KMS-11 (cell line): ENCODE results near the gene GRIK5.

ENCODE experiments used
- H2AFZ ChIP-seq: fragments of 200-600 bp; sonication (generic); 2 replicates; pipeline ENCODE4 v1.6.1; 2016; ENCODE audit warnings: antibody characterized with exemption, mixed run types, low read depth
- H3K27ac ChIP-seq: fragments of 200-600 bp; sonication (generic); 2 replicates; pipeline ENCODE4 v1.6.1; 2016; ENCODE audit warnings: mild to moderate bottlenecking, mixed run types
- H3K27me3 ChIP-seq: fragments of 200-600 bp; sonication (generic); 2 replicates; pipeline ENCODE4 v1.6.1; 2017; ENCODE audit warnings: mild to moderate bottlenecking, low read depth, mixed run types, moderate library complexity; ENCODE audit not compliant: insufficient read depth
- H3K36me3 ChIP-seq: fragments of 200-600 bp; sonication (generic); 2 replicates; pipeline ENCODE4 v1.6.1; 2017; ENCODE audit warnings: mild to moderate bottlenecking, mixed run types; ENCODE audit not compliant: insufficient read depth
- H3K4me1 ChIP-seq: fragments of 200-600 bp; sonication (generic); 2 replicates; pipeline ENCODE4 v1.6.1; 2016; ENCODE audit warnings: mild to moderate bottlenecking, low read depth, mixed run types; ENCODE audit not compliant: poor library complexity, severe bottlenecking
- H3K4me2 ChIP-seq: fragments of 200-600 bp; sonication (generic); 2 replicates; pipeline ENCODE4 v1.7.0; 2016; ENCODE audit warnings: mild to moderate bottlenecking, mixed run types
- H3K4me3 ChIP-seq: fragments of 200-600 bp; sonication (generic); IDR thresholded peaks from 2 replicates; pipeline ENCODE4 v1.6.1; 2017; ENCODE audit warnings: low read depth, low read length, mixed read lengths; ENCODE audit not compliant: insufficient read depth
- H3K79me2 ChIP-seq: fragments of 200-600 bp; sonication (generic); 2 replicates; pipeline ENCODE4 v1.6.1; 2016; ENCODE audit warnings: low read depth, mixed run types; ENCODE audit not compliant: insufficient read depth
- H3K9ac ChIP-seq: fragments of 200-600 bp; sonication (generic); 2 replicates; pipeline ENCODE4 v1.6.1; 2016; ENCODE audit warnings: mild to moderate bottlenecking, mixed run types
- H4K20me1 ChIP-seq: fragments of 200-600 bp; sonication (generic); 2 replicates; pipeline ENCODE4 v1.6.1; 2016; ENCODE audit warnings: mild to moderate bottlenecking, mixed run types; ENCODE audit not compliant: insufficient read depth
- TF ChIP-seq, protein P1 (sequence below): fragments of 200-600 bp; sonication (generic); conservative IDR thresholded peaks from 2 replicates; pipeline ENCODE4 v1.6.1; 2017; ENCODE audit warnings: low read depth, mild to moderate bottlenecking, antibody characterized with exemption, low read length, moderate library complexity, mixed read lengths

The GRIK5 gene

GRCh38 chr19:42023121-42023942 lies 46.7 kb downstream of the GRIK5 start:
- no peaks in the 10 kb centered on the region for H3K79me2 ChIP-seq
- no peak overlapping the region for H3K4me3 ChIP-seq
- no peak overlapping the region for H3K9ac ChIP-seq
- no peak overlapping the region for H3K27ac ChIP-seq
- H2AFZ ChIP-seq: no peak overlapping the region
- TF ChIP-seq, protein P1, sequence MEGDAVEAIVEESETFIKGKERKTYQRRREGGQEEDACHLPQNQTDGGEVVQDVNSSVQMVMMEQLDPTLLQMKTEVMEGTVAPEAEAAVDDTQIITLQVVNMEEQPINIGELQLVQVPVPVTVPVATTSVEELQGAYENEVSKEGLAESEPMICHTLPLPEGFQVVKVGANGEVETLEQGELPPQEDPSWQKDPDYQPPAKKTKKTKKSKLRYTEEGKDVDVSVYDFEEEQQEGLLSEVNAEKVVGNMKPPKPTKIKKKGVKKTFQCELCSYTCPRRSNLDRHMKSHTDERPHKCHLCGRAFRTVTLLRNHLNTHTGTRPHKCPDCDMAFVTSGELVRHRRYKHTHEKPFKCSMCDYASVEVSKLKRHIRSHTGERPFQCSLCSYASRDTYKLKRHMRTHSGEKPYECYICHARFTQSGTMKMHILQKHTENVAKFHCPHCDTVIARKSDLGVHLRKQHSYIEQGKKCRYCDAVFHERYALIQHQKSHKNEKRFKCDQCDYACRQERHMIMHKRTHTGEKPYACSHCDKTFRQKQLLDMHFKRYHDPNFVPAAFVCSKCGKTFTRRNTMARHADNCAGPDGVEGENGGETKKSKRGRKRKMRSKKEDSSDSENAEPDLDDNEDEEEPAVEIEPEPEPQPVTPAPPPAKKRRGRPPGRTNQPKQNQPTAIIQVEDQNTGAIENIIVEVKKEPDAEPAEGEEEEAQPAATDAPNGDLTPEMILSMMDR: peak; percentile 61
- H3K36me3 ChIP-seq: no peaks in the 10 kb centered on the region
- H3K27me3 ChIP-seq: peaks cover 89% of the 10 kb centered on the region
- no peaks in the 10 kb centered on the region for H4K20me1 ChIP-seq
- H3K4me1 ChIP-seq: no peaks in the 10 kb centered on the region
- H3K4me2 ChIP-seq: no peak overlapping the region

GRCh38 chr19:42022616-42023015 lies 47.4 kb downstream of the GRIK5 start:
- H3K4me2 ChIP-seq: no peak overlapping the region
- H3K4me3 ChIP-seq: no peak overlapping the region
- H3K4me1 ChIP-seq: no peaks in the 10 kb centered on the region
- peaks cover 88% of the 10 kb centered on the region for H3K27me3 ChIP-seq
- H3K36me3 ChIP-seq: no peaks in the 10 kb centered on the region
- TF ChIP-seq, protein P1: no peak
- no peak overlapping the region for H3K27ac ChIP-seq
- H4K20me1 ChIP-seq: no peaks in the 10 kb centered on the region
- H3K79me2 ChIP-seq: no peaks in the 10 kb centered on the region
- H3K9ac ChIP-seq: no peak overlapping the region
- no peak overlapping the region for H2AFZ ChIP-seq

DNA sequence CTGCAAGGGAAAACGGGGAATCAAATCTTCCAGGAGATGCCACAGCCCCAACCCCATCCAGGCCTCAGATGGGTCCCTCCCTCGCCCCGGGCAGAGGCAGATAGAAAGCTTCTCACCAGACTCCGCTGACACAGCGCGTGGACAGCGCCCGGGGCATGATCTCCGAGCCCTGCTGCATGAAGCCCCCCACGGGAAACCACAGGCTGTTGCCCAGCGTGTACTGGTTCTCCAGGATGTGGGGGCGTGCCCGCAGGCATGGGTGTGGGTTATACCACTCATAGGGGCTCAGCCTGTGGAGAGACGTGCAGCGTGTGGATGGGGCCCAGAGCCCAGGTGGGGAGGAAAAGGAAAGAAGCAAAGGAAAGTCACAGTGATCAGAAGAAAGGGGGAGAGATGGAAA lies 48.8 kb downstream of the GRIK5 start:
- Histone ChIP-seq H3K9ac (no peak overlapping the region), H3K4me2 (no peak overlapping the region), H2AFZ (no peak overlapping the region), H3K36me3 (no peaks in the 10 kb centered on the region), H4K20me1 (no peaks in the 10 kb centered on the region), H3K4me1 (no peaks in the 10 kb centered on the region), H3K79me2 (no peaks in the 10 kb centered on the region), H3K27ac (no peak overlapping the region), H3K4me3 (no peak overlapping the region), H3K27me3 (peaks cover 80% of the 10 kb centered on the region)
- TF ChIP-seq, protein P1: no peak

DNA sequence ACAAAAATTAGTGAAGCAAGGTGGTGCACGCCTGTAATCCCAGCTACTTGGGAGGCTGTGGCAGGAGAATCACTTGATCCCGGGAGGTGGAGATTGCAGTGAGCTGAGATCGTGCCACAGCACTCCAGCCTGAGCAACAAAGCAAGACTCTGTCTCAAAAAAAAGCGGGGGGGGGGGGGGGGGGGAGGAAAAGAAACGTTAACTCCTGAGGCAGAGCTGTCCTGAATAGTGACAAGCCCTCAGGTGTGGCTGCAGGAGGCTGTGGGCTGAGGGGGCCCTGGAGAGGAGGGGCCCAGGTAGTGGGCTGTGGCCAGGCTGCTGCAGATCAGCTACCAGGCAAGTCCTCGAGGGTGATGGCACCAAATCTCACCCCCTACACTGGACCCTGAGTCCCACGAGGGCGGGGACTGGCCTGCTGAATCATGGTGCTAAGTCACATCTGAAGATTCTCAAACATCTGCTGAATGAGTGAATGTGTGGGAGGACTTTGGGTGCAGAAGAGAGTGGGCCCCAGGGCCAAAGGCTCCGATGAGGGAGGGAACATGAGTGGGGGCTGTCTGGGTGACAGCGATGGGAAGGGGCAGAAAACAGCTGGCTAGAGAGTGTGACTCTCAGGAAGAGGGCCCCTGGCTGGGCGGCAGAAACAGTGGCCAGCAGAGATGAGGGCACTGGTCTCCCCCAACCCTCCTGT lies 51.4 kb downstream of the GRIK5 start:
- no peak overlapping the region for H3K4me3 ChIP-seq
- H4K20me1 ChIP-seq: no peaks in the 10 kb centered on the region
- H3K4me2 ChIP-seq: no peak overlapping the region
- no peak overlapping the region for H2AFZ ChIP-seq
- H3K9ac ChIP-seq: no peak overlapping the region
- peaks cover 69% of the 10 kb centered on the region for H3K27me3 ChIP-seq
- H3K4me1 ChIP-seq: no peaks in the 10 kb centered on the region
- TF ChIP-seq, protein P1: no peak
- H3K36me3 ChIP-seq: no peaks in the 10 kb centered on the region
- H3K79me2 ChIP-seq: no peaks in the 10 kb centered on the region
- H3K27ac ChIP-seq: no peak overlapping the region
